SIG-M5 treated with dmso at 0.1 percent for 504 hours (cell line): ENCODE data around the gene KCNQ1.

Experiments used
- DNase-seq: peaks from one replicate; lab custom pipeline; 2025; ENCODE audit not compliant: unreplicated experiment; lab: John Stamatoyannopoulos, UW

Gene KCNQ1

DNA sequence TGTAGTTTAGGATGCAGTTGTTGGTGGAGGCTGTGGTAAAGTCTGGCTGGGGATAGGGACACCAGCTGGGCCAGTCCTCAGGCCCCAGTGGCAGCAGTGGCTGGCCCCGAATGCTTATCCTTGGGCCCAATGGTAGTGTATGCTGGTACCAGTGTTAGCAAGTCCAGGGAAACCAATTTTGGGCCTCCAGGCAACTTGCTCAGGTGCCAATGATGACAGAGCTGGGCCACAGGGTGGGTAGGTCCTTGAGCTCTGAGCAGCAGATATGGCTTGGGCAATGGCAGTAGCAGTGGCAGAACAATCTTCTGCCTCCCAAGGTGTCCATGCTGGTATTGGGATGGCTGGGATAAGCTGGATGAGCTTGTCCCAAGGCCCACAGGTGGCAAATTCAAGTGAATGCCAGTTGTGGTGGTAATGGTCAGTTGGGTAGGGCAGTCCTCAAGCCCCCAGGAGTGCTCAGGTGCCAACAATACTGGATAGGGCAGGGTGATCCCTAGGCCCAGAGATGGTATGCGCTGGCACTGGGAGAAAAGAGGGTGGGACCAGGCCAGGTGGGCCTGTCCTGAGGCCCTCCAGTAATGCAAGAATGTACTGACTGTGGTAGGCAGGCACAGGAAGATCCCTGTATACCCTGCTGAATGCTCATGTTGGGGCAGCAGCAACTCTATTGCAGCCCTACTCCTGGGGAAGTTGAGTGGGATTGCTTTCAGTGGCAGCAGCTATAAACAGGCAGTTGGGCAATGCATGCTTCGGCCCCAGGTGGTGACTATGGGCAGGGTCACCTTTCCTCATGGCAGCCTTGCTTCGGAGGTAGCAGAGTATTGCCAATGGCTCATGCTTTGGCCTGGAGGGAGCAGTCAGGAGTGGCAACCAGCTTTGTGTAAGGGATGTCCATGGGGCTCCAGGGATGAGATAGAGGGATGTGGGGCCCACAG, 200.3 kb downstream of the KCNQ1 start:
- no peak for DNase-seq

DNA sequence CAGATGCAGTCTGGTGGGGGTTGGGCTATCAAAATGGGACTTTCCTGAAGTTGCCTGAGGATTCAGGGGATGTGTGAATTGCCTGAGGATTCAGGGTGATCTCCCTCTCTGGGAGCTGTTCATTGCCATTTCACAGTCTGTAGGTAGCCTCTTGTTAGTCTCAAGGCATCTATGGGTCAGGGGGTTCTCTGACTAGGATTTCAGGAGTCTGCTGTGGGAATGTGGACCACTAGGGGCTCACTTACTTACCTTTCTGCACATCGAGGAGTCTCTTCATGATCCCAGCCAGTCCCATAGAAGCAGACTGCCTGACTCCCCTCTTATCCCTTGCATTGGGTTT, 200.9 kb downstream of the KCNQ1 start:
- no peak for DNase-seq

DNA sequence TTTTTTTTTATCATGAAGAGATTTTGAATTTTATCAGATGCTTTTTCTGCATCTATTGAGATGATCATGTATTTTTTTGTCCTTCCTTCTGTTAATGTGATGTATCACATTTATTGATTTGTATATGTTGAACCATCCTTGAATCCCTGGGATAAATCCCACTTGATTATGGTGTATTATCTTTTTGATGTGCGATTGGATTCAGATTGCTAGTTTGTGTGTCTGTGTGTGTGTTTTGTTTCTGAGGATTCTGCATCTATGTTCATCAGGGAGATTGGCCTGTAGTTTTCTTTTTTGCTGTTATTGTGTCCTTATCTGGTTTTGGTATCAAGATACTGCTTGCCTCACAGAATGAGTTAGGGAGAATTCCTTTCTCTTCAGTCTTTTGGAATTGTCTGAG, 202.4 kb downstream of the KCNQ1 start:
- no peak for DNase-seq

DNA sequence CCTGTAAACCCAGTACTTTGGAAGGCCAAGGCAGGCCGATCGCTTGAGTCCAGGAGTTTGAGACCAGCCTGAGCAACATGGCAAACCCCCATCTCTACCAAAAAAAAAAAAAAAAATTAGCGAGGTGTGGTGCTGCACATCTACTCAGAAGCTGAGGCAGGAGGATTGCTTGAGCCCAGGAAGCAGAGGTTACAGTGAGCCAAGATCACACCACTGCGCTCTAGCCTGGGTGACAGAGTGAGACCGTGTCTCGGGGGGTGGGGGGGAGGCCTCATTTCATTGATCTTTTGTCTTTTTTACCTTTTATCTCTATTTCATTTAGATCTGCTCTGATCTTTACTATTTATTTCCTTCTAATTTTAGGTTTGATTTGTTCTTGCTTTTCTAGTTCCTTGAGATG, 203.1 kb downstream of the KCNQ1 start:
- no peak for DNase-seq

DNA sequence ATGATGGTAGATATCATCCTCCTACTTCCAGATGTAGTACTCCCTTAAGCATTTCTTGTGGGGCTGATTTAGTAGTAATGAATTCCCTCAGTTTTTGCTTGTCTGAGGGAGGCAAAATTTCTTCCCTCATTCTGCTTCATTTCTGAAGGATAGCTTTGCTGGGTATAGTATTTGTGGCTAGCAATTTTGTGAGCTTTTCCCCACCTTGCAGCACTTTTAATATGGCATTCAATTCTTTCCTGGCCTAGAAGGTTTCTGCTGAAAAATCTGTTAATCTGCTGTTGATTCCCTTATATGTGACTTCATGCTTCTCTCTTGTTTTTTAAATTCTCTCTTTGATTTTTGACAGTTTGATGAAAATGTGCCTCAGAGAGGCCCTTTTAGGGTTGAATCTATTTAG, 204.6 kb downstream of the KCNQ1 start:
- no peak for DNase-seq

DNA sequence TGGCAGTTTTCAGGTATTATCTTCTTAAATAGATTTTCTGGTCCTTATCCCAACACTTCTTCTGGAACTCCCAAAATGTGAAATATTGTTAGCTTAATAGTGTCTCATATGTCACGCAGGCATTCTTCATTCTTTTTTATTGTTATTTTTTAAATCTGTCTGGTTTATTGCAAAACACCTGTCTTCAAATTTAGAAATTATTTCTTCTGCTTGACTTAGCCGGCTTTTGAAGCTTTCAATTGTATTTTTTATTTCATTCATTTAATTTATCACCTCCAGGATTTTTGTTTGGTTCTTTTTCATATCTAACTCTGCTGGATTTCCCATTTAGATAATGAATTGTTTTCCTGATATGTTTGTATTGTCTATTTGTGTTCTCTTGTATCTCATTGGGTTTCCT, 205.0 kb downstream of the KCNQ1 start:
- DNase-seq: no peak

DNA sequence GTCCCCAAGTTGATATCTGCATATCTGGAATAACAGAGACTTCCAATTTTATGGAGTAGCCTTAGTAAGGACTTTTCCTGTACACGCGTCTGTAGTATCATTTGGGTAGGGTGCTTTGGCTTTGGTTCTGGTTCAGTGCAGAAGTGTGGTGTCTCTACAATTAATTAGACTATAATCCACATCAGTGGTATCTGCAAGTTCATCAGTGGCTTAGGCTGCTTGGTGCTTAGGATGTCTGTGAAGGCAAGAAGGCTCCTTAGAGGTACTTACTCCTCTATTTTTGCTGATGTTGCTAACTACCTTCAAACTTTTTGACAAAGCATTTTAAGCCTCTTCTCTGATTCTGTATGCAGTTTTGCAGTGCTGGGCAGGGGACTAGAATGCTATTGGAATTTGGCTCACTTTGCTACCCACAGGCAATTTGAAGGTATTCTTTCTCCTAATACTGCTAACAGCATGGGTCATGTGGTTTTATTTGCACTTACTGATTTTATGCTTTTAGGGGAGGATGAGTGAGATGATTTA, 205.6 kb downstream of the KCNQ1 start:
- no peak for DNase-seq

- DNase-seq: no peak
Measured at GRCh38 chr11:2651054-2651617, 206.3 kb downstream of the KCNQ1 start.

DNA sequence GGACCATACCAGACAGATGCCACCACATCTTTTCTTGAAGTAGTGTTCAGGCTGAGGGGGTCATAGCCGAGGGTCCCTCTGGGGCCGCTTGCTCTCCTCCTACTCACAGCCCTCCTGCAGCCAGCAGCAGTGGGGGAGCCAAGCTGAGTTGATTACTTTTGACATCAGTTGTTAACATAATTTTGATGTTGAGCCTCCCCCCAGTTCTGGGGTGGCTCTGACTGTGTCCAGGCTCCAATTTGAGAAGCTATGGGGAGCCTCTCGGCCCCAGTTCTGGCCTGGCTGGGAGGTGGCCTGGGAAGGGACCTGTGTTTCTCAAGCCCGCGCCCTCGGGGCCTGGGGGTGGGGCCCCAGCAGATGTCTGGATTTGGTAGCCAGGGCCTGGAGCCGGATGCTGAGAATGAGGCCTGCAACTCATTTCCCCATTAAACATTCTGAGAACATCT, 207.0 kb downstream of the KCNQ1 start:
- DNase-seq: no peak

GRCh38 chr11:2652333-2653197, 207.8 kb downstream of the KCNQ1 start:
- DNase-seq: no peak

DNA sequence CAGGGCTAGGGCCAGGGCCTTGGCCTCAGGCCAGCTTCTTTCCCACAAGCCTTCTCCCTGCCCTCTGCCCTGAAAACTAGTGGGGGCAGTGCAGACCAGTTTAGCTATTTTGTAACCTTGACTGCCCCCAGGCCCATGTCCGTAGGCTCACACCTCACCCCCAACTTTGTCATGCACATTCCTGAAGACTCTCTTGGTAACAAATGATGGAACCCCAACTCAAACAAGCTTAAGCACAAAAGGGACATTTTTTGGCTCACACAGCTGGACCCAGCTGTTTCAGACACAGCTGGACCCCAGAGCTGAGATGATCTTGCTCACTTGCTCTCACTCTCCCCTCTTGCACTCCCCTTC, 208.4 kb downstream of the KCNQ1 start:
- no peak for DNase-seq

- DNase-seq: no peak
Measured at GRCh38 chr11:2653930-2654739, 209.3 kb downstream of the KCNQ1 start.

- DNase-seq: no peak
Measured at GRCh38 chr11:2655016-2655719, 210.4 kb downstream of the KCNQ1 start.

DNA sequence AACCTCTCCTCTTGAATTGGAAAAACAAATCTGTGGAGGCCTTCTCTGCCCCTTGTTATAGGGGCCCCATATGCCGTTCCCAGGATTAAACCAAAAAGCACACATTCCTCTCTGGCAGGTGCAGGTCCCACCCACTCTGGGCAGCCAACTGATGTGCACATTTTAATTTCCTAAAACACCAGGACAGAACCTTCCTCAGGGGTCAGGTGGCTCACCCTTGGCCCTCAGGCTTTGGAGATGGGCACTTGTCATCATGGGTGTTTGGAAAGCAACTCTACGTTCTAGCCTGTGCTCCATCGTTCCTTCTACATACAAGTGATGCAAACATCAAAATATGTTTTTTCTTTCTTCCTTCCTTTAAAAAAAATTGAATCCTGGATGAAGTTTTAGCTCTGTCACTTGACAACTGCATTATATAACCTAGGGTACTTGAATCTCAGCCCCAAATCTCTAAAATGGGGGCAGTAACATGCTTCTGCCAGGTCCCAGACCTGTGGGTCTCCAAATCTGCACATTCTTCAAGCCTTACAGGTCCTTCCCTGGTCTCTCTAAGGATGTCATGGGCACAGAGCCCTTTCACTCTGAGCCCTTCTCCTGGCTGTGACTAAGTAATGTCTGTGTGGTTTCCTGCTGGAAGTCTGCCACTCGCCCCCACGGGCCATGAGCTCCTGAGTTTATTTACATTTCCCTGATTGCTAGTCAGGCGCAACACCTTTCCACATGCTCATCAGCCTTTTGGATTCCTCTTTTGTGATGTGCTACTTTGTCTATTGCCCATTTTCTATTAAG, 211.2 kb downstream of the KCNQ1 start:
- DNase-seq: no peak

DNA sequence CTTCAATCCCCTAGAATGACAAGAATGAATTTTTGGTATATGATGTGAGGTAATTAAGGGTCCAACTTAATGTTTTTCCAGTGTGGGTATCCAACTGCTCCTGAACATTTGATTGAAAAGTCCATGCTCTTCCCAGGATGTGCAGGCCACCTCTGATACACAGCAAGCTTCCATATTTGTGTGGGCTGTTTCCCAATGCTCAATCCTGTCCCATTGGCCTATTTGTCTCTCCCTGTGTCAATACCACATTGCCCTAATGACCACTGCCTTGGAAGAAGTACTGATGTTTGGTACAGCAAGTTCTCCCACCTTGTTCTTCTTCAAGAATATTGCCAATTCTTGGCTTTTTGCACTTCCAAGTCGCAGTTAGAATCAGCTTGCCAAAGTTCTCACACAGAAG, 212.1 kb downstream of the KCNQ1 start:
- no peak for DNase-seq

DNA sequence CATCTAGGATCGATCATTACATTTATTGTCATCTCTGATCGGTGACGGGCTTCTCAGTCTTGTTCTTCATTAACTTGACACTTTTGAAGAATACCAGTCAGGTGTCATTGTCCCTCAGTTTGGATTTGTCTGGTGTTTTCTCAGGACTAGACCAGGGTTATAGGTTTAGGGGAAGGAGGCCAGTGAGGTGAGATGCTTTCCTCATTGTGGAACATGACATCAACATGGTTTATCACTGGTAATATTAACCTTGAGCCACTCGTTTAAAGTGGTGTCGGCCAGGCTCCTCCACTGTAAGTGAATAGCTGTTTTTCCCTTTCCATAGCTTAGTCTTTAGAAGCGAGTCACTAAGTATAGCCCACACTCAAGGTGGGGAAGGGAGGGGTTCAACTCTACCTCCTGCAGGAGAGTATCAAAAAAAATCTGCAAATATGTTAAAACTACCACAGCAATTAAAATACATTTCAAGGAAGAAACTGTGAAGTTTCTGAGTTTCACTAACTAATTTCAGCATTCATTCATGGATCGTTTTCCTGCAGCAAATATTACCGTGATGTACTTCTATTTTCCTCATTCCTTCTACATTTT, 213.0 kb downstream of the KCNQ1 start:
- no peak for DNase-seq

DNA sequence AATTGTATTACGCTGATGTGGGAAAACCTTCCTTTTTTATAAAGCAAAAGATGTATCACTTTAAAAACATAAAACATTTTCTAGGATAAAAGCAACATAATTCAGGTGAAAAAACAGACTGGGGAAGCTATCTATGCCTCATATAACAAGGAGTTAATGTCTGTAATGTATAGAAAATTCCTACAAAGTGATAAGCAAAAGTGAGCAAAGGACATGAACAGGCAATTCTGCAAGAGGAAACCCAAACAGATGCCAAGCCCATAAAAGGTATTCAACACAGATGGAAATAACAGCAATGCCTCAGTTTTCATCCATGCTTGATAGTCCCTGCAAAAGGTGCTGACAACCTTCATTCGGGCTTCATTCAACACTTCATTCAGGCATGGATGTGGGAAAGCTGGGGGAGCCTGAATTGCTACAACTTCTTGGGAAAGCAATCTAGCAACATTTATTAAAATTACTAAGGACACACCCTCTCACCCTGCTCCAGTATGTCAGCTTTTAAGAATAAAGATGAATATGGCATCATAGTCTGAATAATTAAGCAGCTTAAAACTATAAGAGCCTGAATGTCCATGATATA, 215.6 kb downstream of the KCNQ1 start:
- no peak for DNase-seq

DNA sequence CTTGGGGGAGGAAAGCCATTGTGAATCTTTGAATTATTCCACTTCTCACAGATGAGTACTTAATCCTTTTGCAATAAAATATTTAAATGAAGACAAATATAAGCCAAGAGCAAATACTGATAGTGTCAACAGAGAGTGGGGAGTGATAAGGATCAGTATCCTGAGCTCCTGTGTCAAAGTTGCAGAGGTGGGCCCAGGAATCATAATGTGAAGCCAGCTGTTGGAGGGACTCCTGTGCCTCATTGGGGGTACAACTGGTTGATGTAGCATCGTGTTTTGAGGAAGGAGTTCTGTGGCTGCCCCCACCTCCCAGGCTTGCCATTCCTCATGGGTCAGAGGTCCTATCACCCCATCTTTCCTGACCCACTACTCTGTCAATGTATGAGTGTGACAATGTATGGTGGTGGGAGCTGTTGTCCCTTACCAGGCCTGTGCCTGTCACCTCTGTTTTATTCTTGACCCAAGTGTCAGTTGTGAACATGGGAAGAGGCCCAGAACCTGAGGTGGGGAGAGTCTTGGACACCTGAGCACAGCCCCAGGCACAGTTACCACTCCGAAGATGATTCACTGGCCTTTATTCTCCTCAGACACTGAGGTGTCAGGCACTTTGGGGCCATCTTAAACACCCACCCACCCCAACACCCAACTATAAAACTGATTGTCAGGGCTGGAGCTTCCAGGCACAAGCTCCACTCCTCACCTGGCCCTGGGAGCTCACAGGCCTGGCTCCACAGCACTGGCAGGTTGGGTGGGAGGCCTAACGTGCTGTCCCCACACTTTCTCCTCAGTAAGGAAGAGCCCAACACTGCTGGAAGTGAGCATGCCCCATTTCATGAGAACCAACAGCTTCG, 216.6 kb downstream of the KCNQ1 start:
- no peak for DNase-seq
